Measurements from ENCODE around the gene DNAH12.
"Not testable (repeated sequence)": the region's sequence is repeated elsewhere in the genome, so short reads cannot be mapped to it uniquely, and the experiment has no call there.

DNAH12 gene

GRCh38 chr3:57518276-57518915, 25.7 kb downstream of the DNAH12 start:
- no peak for DNase-seq

- DNase-seq = no peak
Measured at GRCh38 chr3:57512166-57512565, 32.0 kb downstream of the DNAH12 start.

GRCh38 chr3:57505901-57506300, 38.2 kb downstream of the DNAH12 start:
- DNase-seq = no peak

GRCh38 chr3:57500506-57500905, 43.6 kb downstream of the DNAH12 start:
- no peak for DNase-seq

GRCh38 chr3:57497904-57498303, 46.2 kb downstream of the DNAH12 start:
- no peak for DNase-seq

- DNase-seq = no peak
Measured at GRCh38 chr3:57484563-57484962, 59.6 kb downstream of the DNAH12 start.

- not testable (repeated sequence) for DNase-seq
Measured at GRCh38 chr3:57477193-57477592, 67.0 kb downstream of the DNAH12 start.

- DNase-seq = no peak
Measured at GRCh38 chr3:57464801-57465200, 79.3 kb downstream of the DNAH12 start.

- DNase-seq = no peak
Measured at GRCh38 chr3:57464011-57464410, 80.1 kb downstream of the DNAH12 start.

- DNase-seq = no peak
Measured at GRCh38 chr3:57451150-57451846, 92.8 kb downstream of the DNAH12 start.

- not testable (repeated sequence) for DNase-seq
Measured at GRCh38 chr3:57449276-57449847, 94.8 kb downstream of the DNAH12 start.

- DNase-seq = not testable (repeated sequence)
Measured at GRCh38 chr3:57448489-57448888, 95.7 kb downstream of the DNAH12 start.

GRCh38 chr3:57446318-57446841, 97.8 kb downstream of the DNAH12 start:
- peak; percentile 32 for DNase-seq

GRCh38 chr3:57444469-57444868, 99.7 kb downstream of the DNAH12 start:
- DNase-seq = no peak

GRCh38 chr3:57440144-57440543, 104.0 kb downstream of the DNAH12 start:
- DNase-seq = not testable (repeated sequence)

- not testable (repeated sequence) for DNase-seq
Measured at GRCh38 chr3:57438460-57438859, 105.7 kb downstream of the DNAH12 start.

- no peak for DNase-seq
Measured at GRCh38 chr3:57436195-57436761, 107.9 kb downstream of the DNAH12 start.

GRCh38 chr3:57434041-57434440, 110.1 kb downstream of the DNAH12 start:
- no peak for DNase-seq

- no peak for DNase-seq
Measured at GRCh38 chr3:57423335-57423734, 120.8 kb downstream of the DNAH12 start.

- no peak for DNase-seq
Measured at GRCh38 chr3:57421336-57421735, 122.8 kb downstream of the DNAH12 start.

GRCh38 chr3:57420001-57420400, 124.1 kb downstream of the DNAH12 start:
- DNase-seq = no peak

GRCh38 chr3:57411715-57412114, 132.4 kb downstream of the DNAH12 start:
- DNase-seq = no peak

- DNase-seq = no peak
Measured at GRCh38 chr3:57409471-57409870, 134.7 kb downstream of the DNAH12 start.

- DNase-seq = no peak
Measured at GRCh38 chr3:57402675-57403074, 141.5 kb downstream of the DNAH12 start.

Data from left hindlimb (tissue), 1 donor.